GM18870 (cell line): Measurements from ENCODE around the gene PLA2G12B.
"Not testable (repeated sequence)": the region's sequence is repeated elsewhere in the genome, so short reads cannot be mapped to it uniquely, and the experiment has no call there.

Experiments used
- ATAC-seq: cut with Tn5 transposase; IDR thresholded peaks from one replicate; pipeline ENCODE4 v1.9.1; 2021; ENCODE audit warnings: moderate library complexity; ENCODE audit not compliant: unreplicated experiment

The PLA2G12B gene

GRCh38 chr10:72943498-72944234 lies 10.9 kb downstream of the PLA2G12B start:
- no peak for ATAC-seq

GRCh38 chr10:72935361-72935760 lies 19.2 kb downstream of the PLA2G12B start:
- ATAC-seq = no peak

- no peak for ATAC-seq
Observed at GRCh38 chr10:72932259-72933015, 22.2 kb downstream of the PLA2G12B start.

GRCh38 chr10:72930276-72930675 lies 24.3 kb downstream of the PLA2G12B start:
- ATAC-seq = no peak

- no peak for ATAC-seq
Observed at GRCh38 chr10:72928798-72929197, 25.8 kb downstream of the PLA2G12B start.

GRCh38 chr10:72927485-72927884 lies 27.1 kb downstream of the PLA2G12B start:
- ATAC-seq = no peak

- no peak for ATAC-seq
Observed at GRCh38 chr10:72925951-72926465, 28.6 kb downstream of the PLA2G12B start.

GRCh38 chr10:72924351-72924750 lies 30.3 kb downstream of the PLA2G12B start:
- ATAC-seq = no peak

GRCh38 chr10:72921147-72921683 lies 33.4 kb downstream of the PLA2G12B start:
- not testable (repeated sequence) for ATAC-seq

GRCh38 chr10:72918352-72918751 lies 36.3 kb downstream of the PLA2G12B start:
- no peak for ATAC-seq

- not testable (repeated sequence) for ATAC-seq
Observed at GRCh38 chr10:72917803-72918332, 36.7 kb downstream of the PLA2G12B start.

GRCh38 chr10:72917201-72917600 lies 37.4 kb downstream of the PLA2G12B start:
- not testable (repeated sequence) for ATAC-seq

- ATAC-seq = no peak
Observed at GRCh38 chr10:72913287-72913686, 41.3 kb downstream of the PLA2G12B start.

- ATAC-seq = no peak
Observed at GRCh38 chr10:72912736-72913135, 41.9 kb downstream of the PLA2G12B start.

- no peak for ATAC-seq
Observed at GRCh38 chr10:72911758-72912157, 42.8 kb downstream of the PLA2G12B start.

- ATAC-seq = no peak
Observed at GRCh38 chr10:72910705-72911104, 43.9 kb downstream of the PLA2G12B start.

- ATAC-seq = no peak
Observed at GRCh38 chr10:72906446-72906845, 48.2 kb downstream of the PLA2G12B start.

GRCh38 chr10:72904806-72905205 lies 49.8 kb downstream of the PLA2G12B start:
- no peak for ATAC-seq

- not testable (repeated sequence) for ATAC-seq
Observed at GRCh38 chr10:72903941-72904446, 50.6 kb downstream of the PLA2G12B start.

- ATAC-seq = no peak
Observed at GRCh38 chr10:72899545-72899944, 55.1 kb downstream of the PLA2G12B start.

- ATAC-seq = no peak
Observed at GRCh38 chr10:72898616-72899015, 56.0 kb downstream of the PLA2G12B start.
